Suprapubic skin (tissue), 4 donors: ENCODE data around the gene MCEE.

Source experiments
- CTCF ChIP-seq, 2 donors: fragments of 200-600 bp in 1 of 2; fragments of 450-650 bp in 1 of 2; sonication (generic) in 1 of 2; IDR thresholded peaks; one replicate each; pipeline ENCODE4 v1.5.1; 2016 to 2019; ENCODE audit warnings: antibody characterized with exemption in 2 of 2, mild to moderate bottlenecking in 1 of 2, moderate library complexity in 1 of 2
- POLR2A ChIP-seq, 2 donors: fragments of 450-650 bp; IDR thresholded peaks; one replicate each; pipeline ENCODE4 v1.6.1; 2017; ENCODE audit warnings: antibody characterized with exemption in 2 of 2, mild to moderate bottlenecking in 2 of 2, moderate library complexity in 2 of 2
- POLR2AphosphoS5 ChIP-seq, 3 donors: sonication (generic); formaldehyde crosslinking; IDR thresholded peaks; one replicate each; pipeline ENCODE4 v1.6.1; 2017; ENCODE audit warnings: antibody characterized with exemption in 3 of 3

- TF ChIP-seq CTCF (IDR thresholded peaks at IDR 0.05) (no peak), POLR2A (IDR thresholded peaks at IDR 0.05) (no peak), POLR2AphosphoS5 (IDR thresholded peaks at IDR 0.05) (no peak)
These were observed 21.6 kb upstream of the MCEE start for GRCh38 chr2:71151620-71152019.
